Stimulated activated naive CD4-positive, alpha-beta T cell (primary cell): Measurements from ENCODE around the gene ETNK2.

ENCODE experiments used
- DNase-seq, 6 experiments: peaks; one replicate each; lab custom pipeline; 2025; lab: John Stamatoyannopoulos, UW

Gene ETNK2

GRCh38 chr1:204177133-204177532 is 25.3 kb upstream of the ETNK2 start:
- DNase-seq, result no peak

- no peak for DNase-seq
Measured at GRCh38 chr1:204176049-204176448, 24.2 kb upstream of the ETNK2 start.

GRCh38 chr1:204174958-204175357 is 23.1 kb upstream of the ETNK2 start:
- no peak for DNase-seq

- no peak for DNase-seq
Measured at GRCh38 chr1:204172404-204173029, 20.7 kb upstream of the ETNK2 start.

GRCh38 chr1:204171751-204172178 is 19.9 kb upstream of the ETNK2 start:
- DNase-seq, result no peak

GRCh38 chr1:204170494-204171155 is 18.8 kb upstream of the ETNK2 start:
- DNase-seq, result no peak

GRCh38 chr1:204169858-204170257 is 18.0 kb upstream of the ETNK2 start:
- no peak for DNase-seq

GRCh38 chr1:204167730-204168129 is 15.9 kb upstream of the ETNK2 start:
- DNase-seq, result no peak

GRCh38 chr1:204166219-204166618 is 14.4 kb upstream of the ETNK2 start, which contains the start of gene REN:
REN (minus strand) TSS chr1:204166337; CDS start chr1:204166293, 44 bp downstream.
- DNase-seq, result no peak

- DNase-seq, result peak; percentile 45 to 78 (median 72)
Measured at GRCh38 chr1:204162494-204163074, 10.7 kb upstream of the ETNK2 start.

- no peak for DNase-seq
Measured at GRCh38 chr1:204161609-204162493, 10.0 kb upstream of the ETNK2 start.

GRCh38 chr1:204157962-204158361 is 6.1 kb upstream of the ETNK2 start:
- no peak for DNase-seq

GRCh38 chr1:204155881-204156280 is 4.0 kb upstream of the ETNK2 start:
- DNase-seq, result no peak

GRCh38 chr1:204154568-204155255 is 2.9 kb upstream of the ETNK2 start:
- no peak for DNase-seq

- no peak for DNase-seq
Measured at GRCh38 chr1:204153667-204154066, 1.8 kb upstream of the ETNK2 start.

GRCh38 chr1:204152310-204153044 is 633 bp upstream of the ETNK2 start:
- DNase-seq, result peak in 1 of 6 experiments; percentile 47

- DNase-seq, result no peak
Measured at GRCh38 chr1:204150702-204151551, 917 bp downstream of the ETNK2 start.

GRCh38 chr1:204149635-204150565 is 1.9 kb downstream of the ETNK2 start:
- no peak for DNase-seq

- no peak for DNase-seq
Measured at GRCh38 chr1:204149107-204149506, 2.7 kb downstream of the ETNK2 start.
